Thyroid gland (tissue), 4 donors: ENCODE results near the gene DHX15.

ENCODE experiments used
- CTCF ChIP-seq, 6 experiments: fragments of 200-600 bp in 3 of 6; fragments of 450-650 bp in 3 of 6; sonication (generic) in 3 of 6; IDR thresholded peaks; one replicate each; pipeline ENCODE4 v1.5.1; 2016 to 2019; ENCODE audit warnings: antibody characterized with exemption in 6 of 6, mild to moderate bottlenecking in 2 of 6, inconsistent platforms in 1 of 6, moderate library complexity in 1 of 6
- POLR2A ChIP-seq, 2 donors: fragments of 450-650 bp; IDR thresholded peaks; one replicate each; pipeline ENCODE4 v1.6.1; 2017; ENCODE audit warnings: antibody characterized with exemption in 2 of 2, mild to moderate bottlenecking in 2 of 2, moderate library complexity in 1 of 2

GRCh38 chr4:24557026-24558025, 27.0 kb downstream of the DHX15 start:
- TF ChIP-seq CTCF (IDR thresholded peaks at IDR 0.05) (no peak), POLR2A (IDR thresholded peaks at IDR 0.05) (no peak)
